HEK293T (cell line): Measurements from ENCODE around the gene DNAH7.

ENCODE experiments used
- CTCF ChIA-PET: fragments of 350-600 bp; formaldehyde crosslinking; extraction: SDS; loops from one replicate; lab custom pipeline; 2021; ENCODE audit warnings: antibody characterized with exemption, inconsistent platforms; lab: Yijun Ruan, JAX
- POLR2A ChIA-PET: fragments of 350-600 bp; formaldehyde crosslinking; extraction: SDS; loops from one replicate; lab custom pipeline; 2020; ENCODE audit warnings: antibody characterized with exemption, inconsistent platforms; lab: Yijun Ruan, JAX
- DNase-seq: peaks from one replicate; pipeline ENCODE4 v3.0.0; 2012; ENCODE audit warnings: mixed read lengths; ENCODE audit errors: extremely low spot score
- ARNT ChIP-seq: fragments of 450-650 bp; IDR thresholded peaks from 2 replicates; pipeline ENCODE4 v1.6.1; 2017; ENCODE audit warnings: mild to moderate bottlenecking
- BHLHE40 ChIP-seq: fragments of 450-650 bp; IDR thresholded peaks from 2 replicates; pipeline ENCODE4 v1.6.1; 2016; ENCODE audit warnings: mild to moderate bottlenecking, moderate library complexity, borderline replicate concordance
- CTBP1 ChIP-seq: fragments of 450-650 bp; IDR thresholded peaks from 2 replicates; pipeline ENCODE4 v1.6.1; 2016; ENCODE audit warnings: borderline replicate concordance
- ELF4 ChIP-seq: fragments of 450-650 bp; IDR thresholded peaks from 2 replicates; pipeline ENCODE4 v1.6.1; 2017; ENCODE audit warnings: antibody characterized with exemption
- FOXA1 ChIP-seq: fragments of 450-650 bp; IDR thresholded peaks from 2 replicates; pipeline ENCODE4 v1.6.1; 2016; ENCODE audit warnings: mild to moderate bottlenecking
- FOXK2 ChIP-seq: fragments of 450-650 bp; IDR thresholded peaks from 2 replicates; pipeline ENCODE4 v1.6.1; 2016; ENCODE audit warnings: mild to moderate bottlenecking
- FOXM1 ChIP-seq: fragments of 450-650 bp; IDR thresholded peaks from 2 replicates; pipeline ENCODE4 v1.6.1; 2017; ENCODE audit warnings: mild to moderate bottlenecking, borderline replicate concordance
- HDGF ChIP-seq: fragments of 450-650 bp; IDR thresholded peaks from 2 replicates; pipeline ENCODE4 v1.6.1; 2017; ENCODE audit warnings: antibody characterized with exemption, borderline replicate concordance
- L3MBTL2 ChIP-seq: fragments of 450-650 bp; conservative IDR thresholded peaks from 2 replicates; pipeline ENCODE4 v1.6.1; 2016; ENCODE audit warnings: mild to moderate bottlenecking
- LEF1 ChIP-seq: fragments of 450-650 bp; IDR thresholded peaks from 2 replicates; pipeline ENCODE4 v1.6.1; 2017; ENCODE audit warnings: mild to moderate bottlenecking, borderline replicate concordance
- NFRKB ChIP-seq: fragments of 450-650 bp; IDR thresholded peaks from 2 replicates; pipeline ENCODE4 v1.6.1; 2016; ENCODE audit warnings: mild to moderate bottlenecking, moderate library complexity
- PKNOX1 ChIP-seq: fragments of 450-650 bp; IDR thresholded peaks from 2 replicates; pipeline ENCODE4 v1.6.1; 2016
- SP1 ChIP-seq: fragments of 450-650 bp; IDR thresholded peaks from 2 replicates; pipeline ENCODE4 v1.6.1; 2017
- SUZ12 ChIP-seq: fragments of 450-650 bp; IDR thresholded peaks from 2 replicates; pipeline ENCODE4 v1.6.1; 2016; ENCODE audit warnings: mild to moderate bottlenecking
- TARDBP ChIP-seq: fragments of 450-650 bp; IDR thresholded peaks from 2 replicates; pipeline ENCODE4 v1.6.1; 2016
- ZNF384 ChIP-seq: fragments of 450-650 bp; IDR thresholded peaks from 2 replicates; pipeline ENCODE4 v1.6.1; 2016

The DNAH7 gene

GRCh38 chr2:195758846-195759245 lies 309.8 kb downstream of the DNAH7 start:
- DNase-seq = no peak
- POLR2A ChIA-PET = no interaction called here
- CTCF ChIA-PET = no interaction called here
- TF ChIP-seq HDGF = no peak
- TF ChIP-seq TARDBP = no peak
- TF ChIP-seq L3MBTL2 = no peak
- no peak for TF ChIP-seq NFRKB
- TF ChIP-seq PKNOX1 = no peak
- no peak for TF ChIP-seq ZNF384
- no peak for TF ChIP-seq SP1
- no peak for TF ChIP-seq ELF4
- no peak for TF ChIP-seq LEF1

- TF ChIP-seq ELF4 = no peak
- no peak for TF ChIP-seq HDGF
- no peak for TF ChIP-seq PKNOX1
- no peak for TF ChIP-seq TARDBP
- no peak for TF ChIP-seq ARNT
- TF ChIP-seq ZNF384 = no peak
- TF ChIP-seq L3MBTL2 = no peak
- no peak for TF ChIP-seq BHLHE40
- no peak for TF ChIP-seq FOXM1
- TF ChIP-seq NFRKB = no peak
- no peak for TF ChIP-seq FOXK2
- no peak for TF ChIP-seq FOXA1
- no peak for TF ChIP-seq SUZ12
- TF ChIP-seq LEF1 = no peak
- TF ChIP-seq SP1 = no peak
- TF ChIP-seq CTBP1 = no peak
- CTCF ChIA-PET = no interaction called here
- POLR2A ChIA-PET = no interaction called here
- no peak for DNase-seq
Observed at GRCh38 chr2:195756218-195756942, 312.3 kb downstream of the DNAH7 start.

- ChIA-PET CTCF (no interaction called here), POLR2A (no interaction called here)
- TF ChIP-seq TARDBP = no peak
- TF ChIP-seq FOXK2 = no peak
- no peak for TF ChIP-seq SP1
- no peak for TF ChIP-seq HDGF
- no peak for TF ChIP-seq CTBP1
- no peak for TF ChIP-seq BHLHE40
- TF ChIP-seq ELF4 = no peak
- TF ChIP-seq LEF1 = no peak
- TF ChIP-seq PKNOX1 = no peak
- TF ChIP-seq L3MBTL2 = no peak
- TF ChIP-seq ARNT = no peak
- no peak for TF ChIP-seq FOXA1
- no peak for TF ChIP-seq SUZ12
- TF ChIP-seq FOXM1 = no peak
- TF ChIP-seq NFRKB = no peak
- no peak for TF ChIP-seq ZNF384
- DNase-seq = no peak
Observed at GRCh38 chr2:195741191-195741590, 327.4 kb downstream of the DNAH7 start.

- CTCF ChIA-PET = no interaction called here
- DNase-seq = no peak
- TF ChIP-seq NFRKB = no peak
- TF ChIP-seq TARDBP = no peak
- TF ChIP-seq HDGF = no peak
- POLR2A ChIA-PET = no interaction called here
Observed at GRCh38 chr2:195737511-195738325, 330.9 kb downstream of the DNAH7 start.

- TF ChIP-seq CTBP1 (no peak), ZNF384 (no peak), FOXA1 (no peak), FOXM1 (no peak), ELF4 (no peak), BHLHE40 (no peak), L3MBTL2 (no peak), NFRKB (no peak), SP1 (no peak)
- CTCF ChIA-PET = no interaction called here
- DNase-seq = no peak
- POLR2A ChIA-PET = no interaction called here
Observed at GRCh38 chr2:195735347-195735746, 333.3 kb downstream of the DNAH7 start.

- POLR2A ChIA-PET = no interaction called here
- CTCF ChIA-PET = no interaction called here
- DNase-seq = no peak
- TF ChIP-seq FOXM1 (no peak), L3MBTL2 (no peak), ZNF384 (no peak), FOXK2 (no peak), NFRKB (no peak), CTBP1 (no peak), LEF1 (no peak), TARDBP (no peak)
Observed at GRCh38 chr2:195734931-195735330, 333.7 kb downstream of the DNAH7 start.
